Measurements from ENCODE around the gene CCDC180. TPM values are rescaled to one million over a fixed set of nuclear protein-coding genes. Genes with fewer than 3 reads are reported as not detected.
"Not testable (repeated sequence)": the region's sequence is repeated elsewhere in the genome, so short reads cannot be mapped to it uniquely, and the experiment has no call there.

CCDC180 gene
- 10 to 100 TPM in 4 of 10 donors, 1 to 10 TPM in 6; 3.9 to 17.7 (median 6.7) TPM for polyA plus RNA-seq (ENCODE audit: insufficient read length in 10 of 10)
- long read RNA-seq, donor 1 = 0 reads
- long read RNA-seq, donor 2, partial matches to known transcripts = 0 of 1 reads
- long read RNA-seq, donor 2, other reads (novel, unspliced or antisense) = 0 of 1 reads
- long read RNA-seq, donor 3 = 0 reads
- long read RNA-seq, donor 4 = 0 reads
- long read RNA-seq, donor 5, partial matches to known transcripts = 0 of 1 reads
- long read RNA-seq, donor 5, other reads (novel, unspliced or antisense) = 0 of 1 reads
- long read RNA-seq, donor 6 = 0 reads
- long read RNA-seq, donor 7, partial matches to known transcripts = 0 of 2 reads
- long read RNA-seq, donor 7, other reads (novel, unspliced or antisense) = 0 of 2 reads
- long read RNA-seq, donor 8 = 0 reads
- long read RNA-seq, donor 9 = 0 reads

DNA sequence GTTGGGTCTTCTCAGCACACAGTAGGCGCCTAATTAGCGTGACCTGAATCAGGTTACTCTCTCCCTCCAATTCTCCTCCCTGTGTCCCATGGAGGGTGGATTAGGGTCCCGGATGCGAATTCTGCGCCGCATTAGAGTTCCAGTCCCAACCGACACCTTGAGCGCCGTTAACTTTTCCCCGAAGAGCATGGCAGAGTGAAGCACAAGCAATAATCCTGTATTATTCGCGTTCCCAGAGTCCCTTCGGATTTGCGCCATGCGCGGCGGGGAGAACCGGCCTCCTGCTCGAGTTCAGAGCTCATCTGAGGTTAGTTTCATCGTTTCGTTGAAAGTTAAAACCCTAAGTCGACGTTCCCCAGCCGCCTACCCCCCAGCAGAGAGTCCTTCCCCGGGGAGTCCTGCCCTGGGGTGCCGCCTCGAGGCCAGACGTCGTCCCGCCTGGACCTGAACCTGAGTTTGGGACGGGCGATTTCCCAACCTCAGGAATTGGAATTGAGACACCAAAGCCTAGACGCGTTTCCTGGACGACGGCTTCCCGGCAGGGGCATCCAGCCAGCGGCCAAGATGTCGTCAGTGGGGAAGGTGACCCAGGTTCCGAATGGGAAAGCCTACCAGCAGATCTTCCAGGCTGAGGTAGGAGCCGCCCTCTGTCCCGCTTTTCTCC is at the start of gene CCDC180:
Gene CCDC180 (plus strand): TSS at position 160 of the 664 bp plus-strand sequence. CDS start 405 bp downstream, at position 565.
- DNase-seq = peak in 2 of 3 donors; percentile 44 to 67

GRCh38 chr9:97259834-97260514 is 47.5 kb upstream of the CCDC180 start:
- not testable (repeated sequence) for DNase-seq

DNA sequence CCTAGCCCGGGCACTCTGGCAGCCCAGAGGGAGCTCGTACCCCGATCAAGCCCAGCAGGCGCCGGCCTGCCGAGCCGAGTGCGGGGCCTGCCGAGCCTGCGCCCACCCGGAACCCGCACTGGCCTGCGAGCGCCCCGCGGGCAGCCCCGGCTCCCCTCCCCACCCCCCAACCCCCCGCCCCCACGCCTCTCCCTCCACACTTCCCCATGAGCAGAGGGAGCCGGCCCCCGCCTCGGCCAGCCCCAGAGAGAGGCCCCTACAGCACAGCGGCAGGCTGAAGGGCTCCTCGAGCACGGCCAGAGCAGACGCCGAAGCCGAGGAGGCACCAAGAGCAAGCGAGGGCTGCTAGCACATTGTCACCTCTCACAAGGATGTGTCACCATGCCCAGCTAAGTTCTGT is 36.2 kb upstream of the CCDC180 start:
- DNase-seq = no peak

- no peak for DNase-seq
These were observed 35.4 kb upstream of the CCDC180 start for GRCh38 chr9:97272072-97272471.

DNA sequence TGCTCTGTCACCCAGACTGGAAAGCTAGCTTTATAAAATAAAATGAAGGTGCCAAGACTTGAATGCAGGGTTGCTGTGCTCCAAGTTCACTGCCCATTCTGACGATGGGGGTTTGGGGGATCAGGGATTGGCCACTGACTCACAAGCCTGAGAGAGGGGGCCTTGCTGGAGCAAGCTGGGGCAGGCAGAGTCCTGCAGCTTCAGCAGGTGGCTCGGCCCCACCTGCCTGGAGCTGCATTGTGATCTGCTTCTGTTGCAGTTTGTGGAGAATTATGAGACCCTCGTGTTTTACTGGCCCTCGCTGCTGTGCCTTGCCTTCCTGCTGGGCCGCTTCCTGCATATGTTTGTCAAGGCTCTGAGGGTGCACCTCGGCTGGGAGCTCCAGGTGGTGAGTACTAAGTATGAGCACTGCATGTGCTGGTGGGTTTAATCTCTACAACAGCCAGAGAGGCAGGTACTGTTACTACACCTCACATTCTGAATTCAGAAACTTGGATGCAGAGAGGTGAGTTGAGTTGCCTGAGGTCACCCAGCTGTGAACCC is 31.1 kb upstream of the CCDC180 start:
- DNase-seq = no peak

GRCh38 chr9:97277953-97278352 is 29.5 kb upstream of the CCDC180 start:
- no peak for DNase-seq

- DNase-seq = no peak
These were observed 26.6 kb upstream of the CCDC180 start for GRCh38 chr9:97280755-97281330.

DNA sequence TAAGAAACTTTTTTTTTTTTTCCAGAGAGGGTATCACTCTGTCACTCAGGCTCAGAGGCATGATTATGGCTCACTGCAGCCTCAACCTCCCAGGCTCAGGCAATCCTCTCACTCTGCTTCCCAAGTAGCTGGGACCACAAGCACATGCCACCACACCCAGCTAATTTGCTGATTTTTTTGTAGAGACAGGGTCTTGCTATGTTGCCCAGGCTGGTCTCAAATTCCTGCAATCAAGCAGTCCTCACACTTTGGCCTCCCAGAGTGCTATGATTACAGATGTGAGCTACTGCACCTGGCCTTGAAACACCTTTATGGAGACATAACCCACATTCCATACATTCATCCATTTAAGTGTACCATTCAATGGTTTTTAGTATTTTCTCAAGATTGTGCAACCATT is 23.7 kb upstream of the CCDC180 start:
- DNase-seq = no peak

DNA sequence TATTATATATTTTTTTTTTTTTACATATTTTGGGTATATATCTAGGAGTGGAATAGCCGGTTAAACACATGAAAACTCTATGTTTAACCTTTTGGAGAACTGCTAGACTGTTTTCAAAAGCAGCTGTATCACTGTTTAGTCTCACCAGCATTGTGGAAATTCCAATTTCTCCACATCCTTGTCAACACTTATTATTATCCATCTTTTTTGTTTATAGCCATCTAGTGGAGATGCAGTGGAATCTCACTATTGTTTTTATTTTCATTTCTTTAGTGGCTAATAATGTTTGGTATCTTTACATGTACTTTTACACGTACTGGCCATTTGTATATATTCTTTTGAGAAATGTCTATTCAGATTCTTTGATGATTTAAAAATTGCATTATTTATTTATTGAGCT is 22.7 kb upstream of the CCDC180 start:
- no peak for DNase-seq

GRCh38 chr9:97292200-97292599 is 15.3 kb upstream of the CCDC180 start:
- no peak for DNase-seq

DNA sequence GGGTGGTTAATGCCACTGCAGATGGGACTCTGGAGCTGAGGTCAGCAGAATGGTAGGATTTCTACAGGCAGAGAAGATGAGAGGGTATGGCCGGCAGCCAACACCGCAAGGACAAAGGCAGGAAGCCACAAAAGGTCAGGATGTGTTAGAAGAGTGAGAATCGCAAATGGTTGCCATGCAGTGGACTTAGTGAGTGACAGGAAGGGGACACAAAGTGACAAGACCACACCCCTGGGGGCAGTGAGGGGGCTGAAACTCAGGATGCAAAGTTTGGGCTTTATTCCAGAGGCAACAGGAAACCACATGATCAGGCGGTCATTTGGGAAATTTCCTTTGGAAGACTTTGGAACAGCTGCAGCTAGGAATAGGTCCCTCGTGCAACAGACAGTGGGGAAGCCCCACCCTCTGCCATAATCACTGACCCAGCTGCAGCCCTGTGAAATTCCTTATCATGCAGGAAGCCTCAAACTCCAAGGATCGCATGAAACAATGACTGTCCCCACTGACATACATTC is 14.2 kb upstream of the CCDC180 start:
- peak; percentile 68 to 92 (median 74) for DNase-seq

GRCh38 chr9:97293818-97294217 is 13.6 kb upstream of the CCDC180 start:
- peak in 1 of 3 donors; percentile 56 for DNase-seq

DNA sequence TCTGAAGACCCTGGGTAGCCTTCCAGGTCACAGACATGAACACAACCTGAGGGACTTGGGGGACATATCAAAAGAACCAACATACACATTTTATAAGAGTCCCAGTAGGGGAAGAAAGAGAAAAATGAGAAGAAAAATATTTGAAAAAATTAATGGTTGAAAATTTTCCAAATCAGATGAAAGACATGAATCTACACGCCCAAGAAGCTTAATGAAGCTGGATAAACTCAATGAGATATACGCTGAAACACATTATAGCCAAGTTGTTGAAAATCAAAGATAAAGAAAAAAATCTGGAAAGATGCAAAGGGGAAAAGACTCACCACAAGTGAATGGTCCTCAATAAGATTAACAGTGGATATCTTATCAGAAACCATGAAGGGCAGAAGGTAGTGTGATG is 9.6 kb upstream of the CCDC180 start:
- DNase-seq = no peak

DNA sequence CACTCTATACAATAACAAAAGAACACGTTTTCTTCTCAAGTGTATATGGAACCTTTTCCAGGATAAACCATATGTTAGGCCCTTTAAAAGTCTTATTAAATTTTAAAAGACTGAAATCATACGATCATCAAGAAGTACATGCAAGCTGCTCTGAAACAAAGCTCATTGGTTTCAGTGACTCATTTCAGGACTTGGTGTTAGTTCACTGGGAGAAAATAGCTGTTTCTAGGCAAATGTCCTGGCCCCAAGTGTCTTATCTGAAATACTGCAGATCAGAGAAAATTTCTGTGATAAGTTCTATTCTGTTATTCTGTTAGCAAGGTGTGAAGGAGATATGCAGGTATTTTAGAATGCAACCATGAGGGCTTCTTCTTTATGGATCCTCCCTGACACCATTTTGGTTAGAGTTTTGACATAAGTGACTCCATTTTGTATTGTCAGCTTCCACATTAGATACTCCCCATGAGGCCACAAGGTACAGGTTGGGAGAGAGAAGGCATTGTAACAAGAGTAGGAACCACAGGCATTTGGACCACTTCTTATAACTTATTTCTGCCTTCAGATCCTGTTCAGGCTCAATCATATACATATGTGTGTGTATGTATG is 7.5 kb upstream of the CCDC180 start:
- DNase-seq = no peak

GRCh38 chr9:97300586-97300985 is 6.9 kb upstream of the CCDC180 start:
- DNase-seq = no peak

- DNase-seq = no peak
These were observed 5.5 kb upstream of the CCDC180 start for GRCh38 chr9:97301974-97302373.

- DNase-seq = no peak
These were observed 2.9 kb upstream of the CCDC180 start for GRCh38 chr9:97304586-97304985.

DNA sequence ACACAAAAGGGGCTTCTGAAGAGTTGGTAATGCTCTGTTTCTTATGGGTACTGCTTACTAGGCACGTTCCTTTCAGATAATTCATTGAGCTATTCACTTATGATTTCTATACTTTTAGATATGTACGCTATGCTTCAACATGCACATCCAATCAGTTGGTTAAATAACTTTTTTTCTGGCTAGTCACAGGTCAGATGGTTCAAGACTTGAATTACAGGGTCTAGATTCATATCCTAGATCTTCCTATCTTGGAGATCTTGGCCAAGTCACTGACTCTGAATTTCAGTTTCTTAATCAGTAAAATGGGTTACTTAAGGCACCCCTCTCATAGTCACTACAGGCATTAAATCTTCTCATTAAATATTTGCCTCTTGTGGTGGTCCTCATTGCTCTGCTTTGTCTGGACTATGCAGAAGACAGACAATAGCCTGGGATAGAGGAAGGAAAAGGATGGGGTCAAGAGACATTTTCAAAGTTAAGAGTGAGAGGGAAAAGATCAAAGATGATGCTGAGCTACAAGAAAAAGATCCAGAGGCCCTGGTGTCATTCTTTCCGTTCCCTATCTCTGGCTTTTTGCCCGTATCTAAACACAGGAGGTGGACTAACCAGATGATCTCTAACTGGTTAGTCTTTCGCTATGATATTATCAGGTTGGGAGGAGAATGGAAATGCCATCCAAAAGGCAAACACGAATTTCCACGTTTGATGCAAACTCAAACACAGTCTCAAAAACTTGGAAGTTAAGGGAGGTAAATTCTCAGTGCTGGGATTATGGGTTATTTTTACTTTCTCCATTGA is 1.8 kb upstream of the CCDC180 start:
- no peak for DNase-seq

- peak; percentile 73 to 95 (median 90) for DNase-seq
These were observed 368 bp upstream of the CCDC180 start for GRCh38 chr9:97307091-97307490.

DNA sequence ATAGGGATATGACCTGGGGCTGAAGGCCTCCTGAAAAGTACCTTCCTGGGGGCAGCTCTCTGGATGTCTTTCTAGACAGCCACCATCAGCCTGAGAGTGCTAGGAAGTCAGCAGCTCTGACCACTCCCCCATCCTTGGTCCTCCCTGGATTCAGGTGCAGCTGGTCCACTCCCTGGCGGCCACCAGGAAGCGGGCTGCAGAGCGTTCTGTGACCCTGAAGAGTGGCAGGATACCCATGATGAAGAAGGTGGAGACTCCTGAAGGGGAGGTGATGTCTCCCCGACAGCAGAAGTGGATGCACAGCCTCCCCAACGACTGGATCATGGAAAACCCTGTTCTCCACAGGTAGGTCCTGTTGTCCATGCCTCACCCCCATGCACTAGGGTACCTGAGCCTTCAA is 1.8 kb downstream of the CCDC180 start:
- no peak for DNase-seq

All from muscle of back (tissue), 13 donors.